Measurements from ENCODE around the gene CRELD1. TPM values are rescaled to one million over a fixed set of nuclear protein-coding genes. Genes with fewer than 3 reads are reported as not detected.

The CRELD1 gene
- total and polyA plus RNA-seq, 9 of the 15 experiments (the other 6 are each of a cell fraction or from before 2014, with no cell fraction given): 3.3 to 25.8 (median 16.5) TPM

DNA sequence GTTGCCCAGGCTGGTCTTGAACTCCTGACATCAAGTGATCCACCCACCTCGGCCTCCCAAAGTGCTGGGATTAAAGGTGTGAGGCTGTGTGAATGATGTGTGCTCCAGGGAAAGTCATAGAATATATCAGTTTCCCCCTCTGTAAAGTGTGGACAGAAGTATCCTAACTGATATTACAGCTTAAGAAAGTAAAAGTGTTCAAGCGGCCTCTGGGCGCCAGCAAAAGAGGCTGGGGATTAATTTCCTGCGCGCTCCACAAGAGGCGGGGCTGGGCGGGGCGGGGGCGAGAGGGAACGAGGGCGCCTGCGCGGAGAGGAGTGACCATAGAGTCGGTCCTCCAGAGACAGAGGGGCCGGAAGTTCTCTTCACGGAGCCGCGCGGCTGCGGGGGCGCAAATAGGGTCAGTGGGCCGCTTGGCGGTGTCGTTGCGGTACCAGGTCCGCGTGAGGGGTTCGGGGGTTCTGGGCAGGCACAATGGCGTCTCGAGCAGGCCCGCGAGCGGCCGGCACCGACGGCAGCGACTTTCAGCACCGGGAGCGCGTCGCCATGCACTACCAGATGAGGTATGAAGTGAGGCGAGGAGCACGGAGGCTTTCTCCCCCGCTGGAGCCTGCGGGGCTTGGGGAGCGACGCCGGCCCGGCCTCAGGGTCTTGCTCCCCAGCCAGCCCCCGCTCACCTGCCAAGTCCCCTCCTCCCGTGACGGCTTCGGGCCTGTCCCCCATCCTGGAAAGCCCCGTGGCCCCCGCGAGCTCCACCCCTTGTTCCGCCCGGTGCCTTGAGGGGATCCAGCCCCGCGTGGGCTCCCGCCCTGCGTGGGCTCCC is 43.2 kb upstream of the CRELD1 start, which contains the start of gene JAGN1 (continued):
- TF ChIP-seq NR3C1 (CRISPR knock-in tag; IDR thresholded peaks at IDR 0.05) (no peak), HIVEP1 (CRISPR knock-in tag; IDR thresholded peaks at IDR 0.05) (0 out of 2 replicates have a peak, but pooled peaks have one; percentile 49), SNAPC5 (CRISPR knock-in tag; IDR thresholded peaks at IDR 0.05) (no peak), MTF1 (CRISPR knock-in tag; IDR thresholded peaks at IDR 0.05; ENCODE audit: borderline replicate concordance) (no peak), CREB3 (tag; conservative IDR thresholded peaks at IDR 0.05; ENCODE audit: low read depth) (no peak), TEAD4 (IDR thresholded peaks at IDR 0.05; ENCODE audit: low read length) (no peak), TEAD4 (CRISPR knock-in tag; IDR thresholded peaks at IDR 0.05; ENCODE audit: borderline replicate concordance) (no peak), ARHGAP35 (IDR thresholded peaks at IDR 0.05; ENCODE audit: partially characterized antibody) (no peak), NRF1 (conservative IDR thresholded peaks at IDR 0.05 in 1 of 2, IDR thresholded peaks at IDR 0.05 in 1 of 2) (peak; percentile 88 to 90), CEBPG (CRISPR knock-in tag; IDR thresholded peaks at IDR 0.05) (0 out of 2 replicates have a peak, but pooled peaks have one; percentile 33), CEBPG (tag; conservative IDR thresholded peaks at IDR 0.05 in 1 of 2, IDR thresholded peaks at IDR 0.05 in 1 of 2) (no peak), E2F1 (CRISPR knock-in tag; IDR thresholded peaks at IDR 0.05) (peak; percentile 88), ZNF57 (CRISPR knock-in tag; IDR thresholded peaks at IDR 0.05) (no peak), NFIC (IDR thresholded peaks at IDR 0.05) (no peak; the same call in 1 of the 2 replicates), ZNF212 (CRISPR knock-in tag; IDR thresholded peaks at IDR 0.05) (peak; percentile 73; the same call in 1 of the 2 replicates), ELF2 (CRISPR knock-in tag; IDR thresholded peaks at IDR 0.05) (peak; percentile 94), PCBP1 (IDR thresholded peaks at IDR 0.05; ENCODE audit: low read depth, low read length, poor library complexity, severe bottlenecking) (peak; percentile 71), CREB1 (IDR thresholded peaks at IDR 0.05) (no peak), CREB1 (CRISPR knock-in tag; IDR thresholded peaks at IDR 0.05) (peak; percentile 62; the same call in 1 of the 2 replicates), BHLHE40 (IDR thresholded peaks at IDR 0.05; ENCODE audit: low read length) (no peak), GTF2B (IDR thresholded peaks at IDR 0.05; ENCODE audit: extremely low read depth, insufficient read length) (no peak)
- TF ChIP-seq, protein P1, sequence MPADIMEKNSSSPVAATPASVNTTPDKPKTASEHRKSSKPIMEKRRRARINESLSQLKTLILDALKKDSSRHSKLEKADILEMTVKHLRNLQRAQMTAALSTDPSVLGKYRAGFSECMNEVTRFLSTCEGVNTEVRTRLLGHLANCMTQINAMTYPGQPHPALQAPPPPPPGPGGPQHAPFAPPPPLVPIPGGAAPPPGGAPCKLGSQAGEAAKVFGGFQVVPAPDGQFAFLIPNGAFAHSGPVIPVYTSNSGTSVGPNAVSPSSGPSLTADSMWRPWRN (IDR thresholded peaks at IDR 0.05; ENCODE audit: low read depth): no peak
- TF ChIP-seq, protein P2, sequence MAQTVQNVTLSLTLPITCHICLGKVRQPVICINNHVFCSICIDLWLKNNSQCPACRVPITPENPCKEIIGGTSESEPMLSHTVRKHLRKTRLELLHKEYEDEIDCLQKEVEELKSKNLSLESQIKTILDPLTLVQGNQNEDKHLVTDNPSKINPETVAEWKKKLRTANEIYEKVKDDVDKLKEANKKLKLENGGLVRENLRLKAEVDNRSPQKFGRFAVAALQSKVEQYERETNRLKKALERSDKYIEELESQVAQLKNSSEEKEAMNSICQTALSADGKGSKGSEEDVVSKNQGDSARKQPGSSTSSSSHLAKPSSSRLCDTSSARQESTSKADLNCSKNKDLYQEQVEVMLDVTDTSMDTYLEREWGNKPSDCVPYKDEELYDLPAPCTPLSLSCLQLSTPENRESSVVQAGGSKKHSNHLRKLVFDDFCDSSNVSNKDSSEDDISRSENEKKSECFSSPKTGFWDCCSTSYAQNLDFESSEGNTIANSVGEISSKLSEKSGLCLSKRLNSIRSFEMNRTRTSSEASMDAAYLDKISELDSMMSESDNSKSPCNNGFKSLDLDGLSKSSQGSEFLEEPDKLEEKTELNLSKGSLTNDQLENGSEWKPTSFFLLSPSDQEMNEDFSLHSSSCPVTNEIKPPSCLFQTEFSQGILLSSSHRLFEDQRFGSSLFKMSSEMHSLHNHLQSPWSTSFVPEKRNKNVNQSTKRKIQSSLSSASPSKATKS (CRISPR knock-in tag; IDR thresholded peaks at IDR 0.05): no peak
